ENCODE results near the gene SMTNL2. TPM values are rescaled to one million over a fixed set of nuclear protein-coding genes. Genes with fewer than 3 reads are reported as not detected.

The SMTNL2 gene
- total RNA-seq, 1 donor, result not detected

Small RNAs within 50 kb of the gene (small RNA-seq; reads per million reads assigned to genes)
- gene RNU6-955P, result not detected

Other genes with a start within 250 kb of the SMTNL2 start
- 19.9 TPM for gene UBE2G1, start 217.9 kb upstream of the SMTNL2 start, total RNA-seq
- gene SPNS3, start 150.6 kb upstream of the SMTNL2 start, total RNA-seq, result 65.4 TPM
- 101 TPM for gene SPNS2, start 85.6 kb upstream of the SMTNL2 start, total RNA-seq
- 58.4 TPM for gene MYBBP1A, start 29.1 kb upstream of the SMTNL2 start, total RNA-seq
- not detected for gene GGT6, start 24.0 kb upstream of the SMTNL2 start, total RNA-seq
- 0.27 TPM for gene ALOX15, start 57.1 kb downstream of the SMTNL2 start, total RNA-seq
- gene PELP1, start 119.6 kb downstream of the SMTNL2 start, total RNA-seq, result 52.5 TPM
- 63.0 TPM for gene ARRB2, start 126.1 kb downstream of the SMTNL2 start, total RNA-seq
- gene MED11, start 146.9 kb downstream of the SMTNL2 start, total RNA-seq, result 12.9 TPM
- gene ZMYND15, start 155.3 kb downstream of the SMTNL2 start, total RNA-seq, result under 0.01 TPM
- 0.27 TPM for gene CXCL16, start 155.4 kb downstream of the SMTNL2 start, total RNA-seq
- gene TM4SF5, start 187.4 kb downstream of the SMTNL2 start, total RNA-seq, result not detected
- not detected for gene VMO1, start 201.8 kb downstream of the SMTNL2 start, total RNA-seq
- not detected for gene GLTPD2, start 204.4 kb downstream of the SMTNL2 start, total RNA-seq
- 116 TPM for gene PSMB6, start 211.6 kb downstream of the SMTNL2 start, total RNA-seq
- 5.9 TPM for gene PLD2, start 222.6 kb downstream of the SMTNL2 start, total RNA-seq
- gene MINK1, start 248.8 kb downstream of the SMTNL2 start, total RNA-seq, result 21.0 TPM